HL-60 (cell line): ENCODE data around the gene LRFN4.

Experiments used
- DNase-seq, 2 experiments: peaks; one replicate each; pipeline ENCODE4 v3.0.0-alpha.2; 2010 to 2020; ENCODE audit warnings: low read depth in 1 of 2, low spot score in 1 of 2
- H3K27ac ChIP-seq: fragments of 250-450 bp; sonication (Bioruptor Pico); replicated peaks from 2 replicates; pipeline ENCODE4 v1.5.1; 2020; ENCODE audit warnings: mild to moderate bottlenecking, moderate library complexity
- H3K27me3 ChIP-seq: fragments of 250-450 bp; sonication (Bioruptor Pico); 2 replicates; pipeline ENCODE4 v1.5.1; 2021; ENCODE audit warnings: mild to moderate bottlenecking, moderate library complexity; ENCODE audit not compliant: insufficient read depth, poor library complexity, severe bottlenecking
- H3K4me3 ChIP-seq: replicated peaks from 2 replicates; pipeline ENCODE4 v1.5.1; 2011; ENCODE audit warnings: mild to moderate bottlenecking, control low read depth, low read length; ENCODE audit not compliant: insufficient read depth
- CTCF ChIP-seq: IDR thresholded peaks from one replicate; pipeline ENCODE4 v1.5.1; 2011; ENCODE audit warnings: low read length, control low read depth, inconsistent platforms; ENCODE audit not compliant: insufficient read depth
- GABPA ChIP-seq: IDR thresholded peaks from 2 replicates; pipeline ENCODE4 v1.6.1; 2012; ENCODE audit warnings: low read depth
- POLR2AphosphoS5 ChIP-seq: IDR thresholded peaks from 2 replicates; pipeline ENCODE4 v1.6.1; 2012; ENCODE audit warnings: low read depth
- REST ChIP-seq: IDR thresholded peaks from 2 replicates; pipeline ENCODE4 v1.6.1; 2012; ENCODE audit warnings: low read depth; ENCODE audit not compliant: insufficient replicate concordance
- SPI1 ChIP-seq: IDR thresholded peaks from 2 replicates; pipeline ENCODE4 v1.6.1; 2012; ENCODE audit warnings: low read depth, mild to moderate bottlenecking, borderline replicate concordance

The LRFN4 gene

GRCh38 chr11:66879583-66879982, 22.7 kb downstream of the LRFN4 start:
- TF ChIP-seq REST: no peak
- TF ChIP-seq CTCF: no peak
- TF ChIP-seq SPI1: no peak
- no peak for TF ChIP-seq GABPA
- TF ChIP-seq POLR2AphosphoS5: no peak
- H3K27me3 ChIP-seq: no peaks in the 10 kb centered on the region
- no peak for DNase-seq
- H3K27ac ChIP-seq: no peak overlapping the region
- no peak overlapping the region for H3K4me3 ChIP-seq

- Histone ChIP-seq H3K4me3 (no peak overlapping the region), H3K27ac (no peak overlapping the region), H3K27me3 (no peaks in the 10 kb centered on the region)
- DNase-seq: no peak
- no peak for TF ChIP-seq CTCF
- TF ChIP-seq POLR2AphosphoS5: no peak
- no peak for TF ChIP-seq GABPA
- no peak for TF ChIP-seq REST
- TF ChIP-seq SPI1: no peak
These were observed 23.1 kb downstream of the LRFN4 start for GRCh38 chr11:66879999-66880398.

- Histone ChIP-seq H3K4me3 (no peak overlapping the region), H3K27me3 (no peaks in the 10 kb centered on the region), H3K27ac (no peak overlapping the region)
- TF ChIP-seq CTCF (no peak), POLR2AphosphoS5 (no peak), GABPA (no peak), SPI1 (no peak), REST (no peak)
- no peak for DNase-seq
These were observed 23.9 kb downstream of the LRFN4 start for GRCh38 chr11:66880496-66881450.
